Stimulated activated CD4-positive, alpha-beta T cell treated with anti-CD3 and anti-CD28 coated beads, Interleukin-2, amount 100 ng/mL, for 48 hours (primary cell): ENCODE results near the gene EHMT1.
"Not testable (repeated sequence)": the region's sequence is repeated elsewhere in the genome, so short reads cannot be mapped to it uniquely, and the experiment has no call there.

Experiments
- DNase-seq, 2 donors: peaks; one replicate each; pipeline ENCODE4 v3.0.0-alpha.2; 2020

The EHMT1 gene

GRCh38 chr9:137590469-137591383 is 28.1 kb upstream of the EHMT1 start, which contains the start of gene ZMYND19:
ZMYND19 (minus strand) TSS chr9:137590512; CDS start chr9:137590263, 249 bp downstream.
- peak; percentile 86 to 93 for DNase-seq

- DNase-seq, result no peak
These were observed 26.0 kb upstream of the EHMT1 start for GRCh38 chr9:137592767-137593166.

- no peak for DNase-seq
These were observed 25.6 kb upstream of the EHMT1 start for GRCh38 chr9:137593176-137593575.

GRCh38 chr9:137596577-137596976 is 22.2 kb upstream of the EHMT1 start:
- DNase-seq, result not testable (repeated sequence)

- no peak for DNase-seq
These were observed 19.9 kb upstream of the EHMT1 start for GRCh38 chr9:137598943-137599342.

GRCh38 chr9:137602661-137603060 is 16.1 kb upstream of the EHMT1 start:
- DNase-seq, result no peak

GRCh38 chr9:137603879-137604278 is 14.9 kb upstream of the EHMT1 start:
- no peak for DNase-seq

GRCh38 chr9:137604345-137605086 is 14.3 kb upstream of the EHMT1 start:
- DNase-seq, result no peak

GRCh38 chr9:137605121-137606004 is 13.4 kb upstream of the EHMT1 start, which contains the start of gene ARRDC1:
ARRDC1 (plus strand) TSS chr9:137605686; CDS start chr9:137605718, 32 bp downstream.
- DNase-seq, result peak; percentile 85 to 91

GRCh38 chr9:137606005-137606621 is 12.7 kb upstream of the EHMT1 start:
- no peak for DNase-seq

GRCh38 chr9:137606734-137607138 is 12.1 kb upstream of the EHMT1 start:
- no peak for DNase-seq

GRCh38 chr9:137607141-137607857 is 11.5 kb upstream of the EHMT1 start:
- no peak for DNase-seq

- DNase-seq, result no peak
These were observed 7.9 kb upstream of the EHMT1 start for GRCh38 chr9:137610944-137611343.

GRCh38 chr9:137611623-137612609 is 6.9 kb upstream of the EHMT1 start:
- DNase-seq, result no peak

GRCh38 chr9:137612741-137613142 is 6.1 kb upstream of the EHMT1 start:
- no peak for DNase-seq

- DNase-seq, result no peak
These were observed 5.5 kb upstream of the EHMT1 start for GRCh38 chr9:137613259-137613658.

GRCh38 chr9:137613738-137614523 is 4.9 kb upstream of the EHMT1 start:
- no peak for DNase-seq

- DNase-seq, result no peak
These were observed 4.0 kb upstream of the EHMT1 start for GRCh38 chr9:137614631-137615386.
